Tibial nerve (tissue), 4 donors: ENCODE results near the gene MEF2A. TPM values are rescaled to one million over a fixed set of nuclear protein-coding genes. Genes with fewer than 3 reads are reported as not detected.

Experiments
- DNase-seq, 2 donors: peaks; one replicate each; pipeline ENCODE4 v3.0.0-alpha.2; 2019; ENCODE audit warnings: low spot score in 2 of 2
- H3K27ac ChIP-seq, 4 donors: fragments of 200-600 bp; sonication (generic) in 3 of 4; one replicate each; pipeline ENCODE4 v1.5.1; 2017 to 2019; ENCODE audit warnings: mild to moderate bottlenecking in 1 of 4
- H3K27me3 ChIP-seq, 2 donors: fragments of 200-600 bp; sonication (generic) in 1 of 2; one replicate each; pipeline versions ENCODE4 v1.5.1 to v1.6.0; 2017 to 2019
- H3K36me3 ChIP-seq, 3 donors: fragments of 200-600 bp; sonication (generic); one replicate each; pipeline ENCODE4 v1.5.1; 2018 to 2019
- H3K4me1 ChIP-seq, 4 donors: fragments of 200-600 bp; sonication (generic) in 3 of 4; one replicate each; pipeline ENCODE4 v1.5.1; 2017 to 2019
- H3K4me3 ChIP-seq, 4 donors: fragments of 200-600 bp; sonication (generic) in 3 of 4; one replicate each; pipeline ENCODE4 v1.5.1; 2017 to 2019; ENCODE audit warnings: mild to moderate bottlenecking in 1 of 4, moderate library complexity in 1 of 4
- H3K9me3 ChIP-seq, 4 donors: fragments of 200-600 bp; sonication (generic) in 3 of 4; one replicate each; pipeline ENCODE4 v1.5.1; 2017 to 2019
- CTCF ChIP-seq, 5 experiments: fragments of 200-600 bp in 3 of 5; fragments of 450-650 bp in 2 of 5; sonication (generic) in 3 of 5; IDR thresholded peaks; one replicate each; pipeline ENCODE4 v1.5.1; 2016 to 2019; ENCODE audit warnings: antibody characterized with exemption in 5 of 5, mild to moderate bottlenecking in 3 of 5, moderate library complexity in 2 of 5
- EP300 ChIP-seq, 2 donors: sonication (generic); formaldehyde crosslinking; IDR thresholded peaks; one replicate each; pipeline ENCODE4 v1.6.1; 2017; ENCODE audit warnings: antibody characterized with exemption in 2 of 2, mild to moderate bottlenecking in 1 of 2
- POLR2A ChIP-seq, 2 donors: fragments of 450-650 bp; IDR thresholded peaks; one replicate each; pipeline ENCODE4 v1.6.1; 2017; ENCODE audit warnings: antibody characterized with exemption in 2 of 2, mild to moderate bottlenecking in 2 of 2, moderate library complexity in 2 of 2
- WGBS, 2 donors: methylation state at CpG; one replicate each; pipeline ENCODE4 v1.1.5; 2018; 5-methylcytosine and 5-hydroxymethylcytosine counted together
- total RNA-seq, 4 donors: library from RNA; depleted of rRNA; stranded (reverse); fragments of >200 nt; gene quantifications; one replicate each; pipeline ENCODE4 v1.1.0, GENCODE V29; 2016

MEF2A gene
- total RNA-seq, 4 donors from 2014 or later = 45.5 to 66.3 (median 55.8) TPM

DNA sequence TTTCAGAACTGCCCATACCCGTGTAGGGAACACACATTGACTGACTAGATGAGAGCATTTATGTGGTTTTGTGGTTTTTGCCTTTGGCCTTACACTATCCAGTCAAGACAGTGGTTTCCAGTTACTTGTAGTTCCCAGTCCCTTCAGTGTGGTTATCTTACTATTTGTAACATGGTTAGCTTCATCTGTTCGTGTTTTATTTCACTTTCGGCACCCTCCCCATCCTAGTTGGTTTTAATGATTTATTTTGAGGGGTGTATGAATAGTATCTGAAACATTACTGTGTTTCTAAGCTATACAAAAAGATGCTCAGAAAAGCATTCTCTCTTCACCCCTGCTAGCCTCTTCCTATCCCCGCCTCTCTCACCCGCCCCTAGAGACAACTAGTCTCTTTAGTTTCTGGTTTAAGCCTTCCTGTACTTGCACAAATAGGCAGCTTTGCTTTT is 153.3 kb downstream of the MEF2A start:
- Histone ChIP-seq H3K27ac (no peak overlapping the region), H3K9me3 (no peaks in the 10 kb centered on the region), H3K4me3 (no peak overlapping the region), H3K36me3 (peaks cover 0 to 12% (median 0%) of the 10 kb centered on the region in 3 donors), H3K27me3 (no peaks in the 10 kb centered on the region), H3K4me1 (peaks cover 0 to 21% (median 0%) of the 10 kb centered on the region in 4 donors)
- no peak for DNase-seq
- TF ChIP-seq POLR2A (IDR thresholded peaks at IDR 0.05) (no peak), CTCF (IDR thresholded peaks at IDR 0.05) (no peak), EP300 (IDR thresholded peaks at IDR 0.05) (no peak)
- WGBS, 2 donors = 84 to 86% methylated on average over 5 of the region's 5 CpGs

GRCh38 chr15:99720533-99720932 is 154.7 kb downstream of the MEF2A start:
- Histone ChIP-seq H3K9me3 (no peaks in the 10 kb centered on the region), H3K4me1 (peaks cover 0 to 17% (median 0%) of the 10 kb centered on the region in 4 donors), H3K4me3 (no peak overlapping the region), H3K36me3 (peaks cover 0 to 7% (median 0%) of the 10 kb centered on the region in 3 donors), H3K27me3 (no peaks in the 10 kb centered on the region), H3K27ac (no peak overlapping the region)
- no peak for TF ChIP-seq CTCF (IDR thresholded peaks at IDR 0.05)
- no peak for TF ChIP-seq POLR2A (IDR thresholded peaks at IDR 0.05)
- no peak for TF ChIP-seq EP300 (IDR thresholded peaks at IDR 0.05)
- no peak for DNase-seq
- 77 to 82% methylated on average over 7 of the region's 7 CpGs for WGBS, 2 donors

- H3K27ac ChIP-seq = no peak overlapping the region
- peaks cover 0 to 7% (median 0%) of the 10 kb centered on the region in 3 donors for H3K36me3 ChIP-seq
- H3K4me1 ChIP-seq = peaks cover 0 to 17% (median 0%) of the 10 kb centered on the region in 4 donors
- no peak for DNase-seq
- no peak overlapping the region for H3K4me3 ChIP-seq
- 84 to 87% methylated on average over 3 of the region's 3 CpGs for WGBS, 2 donors
- no peak for TF ChIP-seq CTCF (IDR thresholded peaks at IDR 0.05)
- TF ChIP-seq EP300 (IDR thresholded peaks at IDR 0.05) = no peak
- TF ChIP-seq POLR2A (IDR thresholded peaks at IDR 0.05) = no peak
- no peaks in the 10 kb centered on the region for H3K27me3 ChIP-seq
- no peaks in the 10 kb centered on the region for H3K9me3 ChIP-seq
These were observed 155.5 kb downstream of the MEF2A start for GRCh38 chr15:99721104-99721778.

- no peaks in the 10 kb centered on the region for H3K9me3 ChIP-seq
- 80 to 91% methylated on average over 4 of the region's 4 CpGs for WGBS, 2 donors
- H3K4me3 ChIP-seq = no peak overlapping the region
- H3K27ac ChIP-seq = no peak overlapping the region
- H3K36me3 ChIP-seq = peaks cover 0 to 4% (median 0%) of the 10 kb centered on the region in 3 donors
- no peak for TF ChIP-seq CTCF (IDR thresholded peaks at IDR 0.05)
- TF ChIP-seq POLR2A (IDR thresholded peaks at IDR 0.05) = no peak
- no peak for TF ChIP-seq EP300 (IDR thresholded peaks at IDR 0.05)
- no peaks in the 10 kb centered on the region for H3K27me3 ChIP-seq
- no peak for DNase-seq
- peaks cover 0 to 10% (median 0%) of the 10 kb centered on the region in 4 donors for H3K4me1 ChIP-seq
These were observed 156.1 kb downstream of the MEF2A start for GRCh38 chr15:99721896-99722295.

- WGBS, 2 donors = 89 to 97% methylated on average over 3 of the region's 3 CpGs
- no peak for DNase-seq
- H3K27me3 ChIP-seq = no peaks in the 10 kb centered on the region
- H3K27ac ChIP-seq = no peak overlapping the region
- no peaks in the 10 kb centered on the region for H3K9me3 ChIP-seq
- peaks cover 0 to 7% (median 0%) of the 10 kb centered on the region in 4 donors for H3K4me1 ChIP-seq
- no peak overlapping the region for H3K4me3 ChIP-seq
- no peak for TF ChIP-seq CTCF (IDR thresholded peaks at IDR 0.05)
- TF ChIP-seq EP300 (IDR thresholded peaks at IDR 0.05) = no peak
- TF ChIP-seq POLR2A (IDR thresholded peaks at IDR 0.05) = no peak
- H3K36me3 ChIP-seq = peaks cover 0 to 7% (median 0%) of the 10 kb centered on the region in 3 donors
These were observed 156.6 kb downstream of the MEF2A start for GRCh38 chr15:99722406-99722805.
